T-cell (primary cell): ENCODE measurements around the gene ETV6. TPM values are rescaled to one million over a fixed set of nuclear protein-coding genes. Genes with fewer than 3 reads are reported as not detected.

Experiments used
- ATAC-seq, 4 experiments: fragments of 200-7000 bp in 3 of 4; fragments of 150-1000 bp in 1 of 4; cut with Tn5 transposase; replicated peaks in 1 of 4; 1 replicate in 3 of 4; 2 replicates in 1 of 4; pipeline ENCODE4 v1.10.0; 2021; ENCODE audit warnings: moderate library complexity in 3 of 4, mild to moderate bottlenecking in 2 of 4, moderate number of reproducible peaks in 1 of 4
- CTCF ChIA-PET, 2 donors: fragments of 300-600 bp; sonication (Branson Sonifier 250); formaldehyde crosslinking; loops; one replicate each; lab custom pipeline; 2022; ENCODE audit warnings: antibody characterized with exemption in 2 of 2; lab: Charles Lee
- POLR2A ChIA-PET, 2 donors: fragments of 300-600 bp; sonication (Branson Sonifier 250); formaldehyde crosslinking; loops; one replicate each; lab custom pipeline; 2022; ENCODE audit warnings: antibody characterized with exemption in 2 of 2; lab: Charles Lee
- DNase-seq, 35 experiments: peaks; one replicate each; pipeline versions ENCODE4 v3.0.0 to v3.0.0-alpha.2; 2013 to 2023
- H3K27ac ChIP-seq: one replicate; pipeline ENCODE4 v1.5.1; 2013; ENCODE audit warnings: low read length
- H3K27me3 ChIP-seq, 2 experiments: replicated peaks in 1 of 2; 1 replicate in 1 of 2; 2 replicates in 1 of 2; pipeline versions ENCODE4 v1.6.1 to v1.7.0; 2013; ENCODE audit warnings: low read length in 1 of 2, mixed read lengths in 1 of 2; ENCODE audit not compliant: control insufficient read depth in 2 of 2, insufficient read depth in 2 of 2; ENCODE audit errors: extremely low read depth in 1 of 2
- H3K36me3 ChIP-seq, 2 donors: 1 replicate in 1 of 2; 2 replicates in 1 of 2; pipeline versions ENCODE4 v1.6.1 to v1.7.0; 2013; ENCODE audit warnings: low read length in 1 of 2; ENCODE audit not compliant: control insufficient read depth in 2 of 2, insufficient read depth in 1 of 2; ENCODE audit errors: extremely low read depth in 1 of 2
- H3K4me1 ChIP-seq, 2 experiments: 1 replicate in 1 of 2; 2 replicates in 1 of 2; pipeline versions ENCODE4 v1.6.1 to v1.7.0; 2013; ENCODE audit warnings: low read length in 2 of 2, mixed read lengths in 1 of 2; ENCODE audit not compliant: insufficient read depth in 2 of 2, control insufficient read depth in 1 of 2; ENCODE audit errors: extremely low read depth in 1 of 2
- H3K4me3 ChIP-seq, 2 donors: 1 replicate in 1 of 2; 2 replicates in 1 of 2; pipeline versions ENCODE4 v1.5.1 to v1.7.0; 2013; ENCODE audit warnings: mild to moderate bottlenecking in 2 of 2, low read length in 1 of 2, moderate library complexity in 1 of 2; ENCODE audit not compliant: control insufficient read depth in 1 of 2; ENCODE audit errors: extremely low read depth in 1 of 2
- H3K9me3 ChIP-seq: 2 replicates; pipeline ENCODE4 v1.7.0; 2013
- H3K27ac Mint-ChIP-seq, 2 donors: one replicate each; pipeline ENCODE4 v1.8.0; 2020 to 2021; ENCODE audit warnings: mild to moderate bottlenecking in 2 of 2, mixed read lengths in 2 of 2
- H3K27me3 Mint-ChIP-seq, 2 donors: one replicate each; pipeline ENCODE4 v1.8.0; 2021 to 2022; ENCODE audit warnings: mixed read lengths in 2 of 2
- H3K36me3 Mint-ChIP-seq: one replicate; pipeline ENCODE4 v1.8.0; 2021; ENCODE audit warnings: mixed read lengths
- H3K4me1 Mint-ChIP-seq, 3 donors: one replicate each; pipeline ENCODE4 v1.8.0; 2020 to 2022; ENCODE audit warnings: mixed read lengths in 3 of 3, mild to moderate bottlenecking in 1 of 3
- H3K4me3 Mint-ChIP-seq, 3 donors: one replicate each; pipeline ENCODE4 v1.8.0; 2020 to 2022; ENCODE audit warnings: mild to moderate bottlenecking in 3 of 3, mixed read lengths in 3 of 3, moderate library complexity in 3 of 3
- H3K9me3 Mint-ChIP-seq, 3 donors: one replicate each; pipeline ENCODE4 v1.8.0; 2020 to 2022; ENCODE audit warnings: mixed read lengths in 3 of 3
- WGBS: methylation state at CpG from one replicate; pipeline ENCODE4 v1.1.5; 2013; ENCODE audit warnings: missing lambda C conversion rate; ENCODE audit not compliant: insufficient coverage; 5-methylcytosine and 5-hydroxymethylcytosine counted together
- total RNA-seq, 35 experiments: library from RNA in 6 of 35; stranded (reverse) in 6 of 35; fragments of 120-200 nt in 1 of 35; gene quantifications; one replicate each; pipeline versions ENCODE4 v1.2.1 to v1.2.4 and lab custom pipeline; 2013 to 2026

ETV6 gene
- total RNA-seq, 5 donors from 2014 or later (not counting 1 experiment from before 2014, with no cell fraction given): 24.8 to 36.3 (median 31.3) TPM

DNA sequence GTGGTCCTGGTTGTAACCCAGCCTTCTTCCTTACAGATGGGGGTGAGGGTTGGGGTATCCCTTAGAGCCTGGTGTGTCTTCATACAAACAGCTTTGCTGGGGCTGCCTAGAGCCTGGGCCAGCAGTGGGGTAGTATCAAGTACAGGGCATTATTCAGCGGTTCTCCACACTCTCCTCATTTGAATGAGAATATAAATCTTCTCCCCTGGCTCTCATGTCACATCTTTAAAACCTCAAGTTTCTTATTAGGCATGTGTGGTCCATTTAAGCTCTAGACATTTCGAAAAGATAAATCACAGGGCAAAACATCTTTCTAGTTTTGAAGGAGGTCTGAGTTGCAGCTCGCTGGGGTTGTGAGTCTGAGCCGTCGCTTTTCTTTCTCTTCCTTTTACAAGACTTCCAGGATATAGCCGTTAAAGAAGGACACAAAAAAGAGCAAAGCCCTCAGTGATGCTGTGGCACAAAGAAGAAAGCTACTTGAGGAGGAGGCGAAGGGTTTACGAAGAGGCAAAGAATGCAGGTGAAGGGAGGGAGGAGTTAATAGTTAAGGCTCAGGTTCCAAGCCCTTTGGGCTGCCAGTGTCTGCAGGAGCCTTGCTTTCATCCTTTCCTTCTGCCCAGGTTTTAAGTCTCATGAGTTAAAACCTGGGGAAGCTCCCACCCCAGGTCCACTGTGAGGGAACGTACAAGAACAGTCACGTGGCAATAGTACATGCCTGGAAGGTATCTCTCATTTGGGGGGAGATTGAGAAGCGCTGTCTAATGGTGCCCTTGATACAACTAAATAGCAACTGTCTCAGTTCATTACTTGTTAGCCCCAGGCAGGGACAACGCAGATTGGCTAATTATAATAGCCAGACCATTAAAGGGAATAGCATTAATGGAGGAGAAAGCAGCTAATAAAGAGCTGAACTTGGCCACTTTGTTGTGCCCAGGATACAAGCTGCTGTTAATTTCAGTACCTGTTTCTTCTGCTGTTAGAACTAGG is 94.2 kb downstream of the ETV6 start:
- ChIA-PET CTCF (interaction anchor here in 1 of 2 donors (0.6 to 0.7 kb wide), 4 partner anchors 145 to 835 kb away, joined by 4 to 8 read pairs (median 5); no protein-coding TSS in a partner anchor), POLR2A (no interaction called here)
- no peaks in the 10 kb centered on the region for H3K9me3 Mint-ChIP-seq
- no peak for DNase-seq
- no peak overlapping the region for H3K4me3 Mint-ChIP-seq
- Histone ChIP-seq H3K36me3 (no peaks in the 10 kb centered on the region), H3K27me3 (no peaks in the 10 kb centered on the region), H3K9me3 (no peaks in the 10 kb centered on the region), H3K27ac (no peak overlapping the region), H3K4me1 (peaks cover 0 to 4% of the 10 kb centered on the region in 2 experiments), H3K4me3 (no peak overlapping the region)
- peaks cover 22% of the 10 kb centered on the region for H3K36me3 Mint-ChIP-seq
- H3K27ac Mint-ChIP-seq: peak overlapping the region in 1 of 2 donors; percentile 55
- 88% methylated on average over 5 of the region's 12 CpGs for WGBS
- ATAC-seq: no peak
- peaks cover 59 to 68% (median 61%) of the 10 kb centered on the region in 3 donors for H3K4me1 Mint-ChIP-seq
- no peaks in the 10 kb centered on the region for H3K27me3 Mint-ChIP-seq

DNA sequence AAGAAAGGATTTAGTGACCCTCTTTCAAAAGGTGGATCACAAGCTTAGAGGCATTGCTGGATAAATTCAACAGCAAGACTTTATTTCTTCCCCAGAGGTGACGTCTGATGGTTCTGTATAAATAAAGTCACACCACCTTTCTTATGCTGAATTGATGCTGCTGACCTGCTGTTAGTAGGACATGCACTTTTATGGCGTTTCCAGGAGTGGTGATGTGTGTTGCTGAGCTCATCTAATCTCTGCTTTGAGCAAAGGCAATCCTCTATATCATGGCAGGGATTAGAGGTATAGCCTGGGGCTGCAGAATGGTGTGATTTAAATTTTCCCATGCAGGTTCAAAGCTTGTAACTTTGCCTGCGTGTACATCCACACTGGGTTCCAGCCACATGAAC is 94.9 kb downstream of the ETV6 start:
- ATAC-seq (no peak), DNase-seq (no peak)
- Histone ChIP-seq H3K4me3 (no peak overlapping the region), H3K4me1 (peaks cover 0 to 4% of the 10 kb centered on the region in 2 experiments), H3K36me3 (no peaks in the 10 kb centered on the region), H3K27ac (no peak overlapping the region), H3K27me3 (no peaks in the 10 kb centered on the region), H3K9me3 (no peaks in the 10 kb centered on the region)
- CTCF ChIA-PET: no interaction called here
- POLR2A ChIA-PET: no interaction called here
- Mint-ChIP-seq H3K9me3 (no peaks in the 10 kb centered on the region), H3K27ac (no peak overlapping the region), H3K4me3 (no peak overlapping the region), H3K27me3 (no peaks in the 10 kb centered on the region), H3K36me3 (peaks cover 18% of the 10 kb centered on the region), H3K4me1 (peaks cover 57 to 69% (median 63%) of the 10 kb centered on the region in 3 donors)
- WGBS: no CpG with 5 or more reads among the region's 3 CpGs

DNA sequence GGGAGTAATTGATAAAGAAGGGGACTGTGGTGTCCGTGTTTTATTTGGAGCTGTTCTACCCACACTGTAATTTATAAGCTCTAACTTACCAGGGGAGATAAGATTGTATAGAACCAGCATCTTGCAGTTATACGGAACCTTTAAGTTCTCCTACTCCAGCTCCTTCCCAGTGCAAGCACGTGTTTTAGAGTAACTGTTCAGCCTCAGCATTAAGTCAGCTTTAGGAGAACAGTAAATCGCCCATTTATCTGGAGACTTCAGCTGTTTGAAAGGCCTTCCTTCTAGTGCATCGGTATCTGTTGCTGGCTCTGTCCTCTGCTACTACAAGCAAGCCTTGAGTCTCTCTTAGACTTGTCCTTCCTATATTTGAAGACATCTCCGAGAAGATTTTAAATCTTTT is 95.6 kb downstream of the ETV6 start:
- H3K36me3 Mint-ChIP-seq: peaks cover 21% of the 10 kb centered on the region
- no peak overlapping the region for H3K4me3 Mint-ChIP-seq
- no peak for DNase-seq
- H3K27me3 ChIP-seq: no peaks in the 10 kb centered on the region
- H3K27ac ChIP-seq: no peak overlapping the region
- no peaks in the 10 kb centered on the region for H3K9me3 Mint-ChIP-seq
- no peaks in the 10 kb centered on the region for H3K27me3 Mint-ChIP-seq
- no peaks in the 10 kb centered on the region for H3K9me3 ChIP-seq
- ChIA-PET POLR2A (no interaction called here), CTCF (no interaction called here)
- H3K27ac Mint-ChIP-seq: no peak overlapping the region
- peaks cover 60 to 72% (median 70%) of the 10 kb centered on the region in 3 donors for H3K4me1 Mint-ChIP-seq
- no peaks in the 10 kb centered on the region for H3K36me3 ChIP-seq
- peaks cover 0 to 4% of the 10 kb centered on the region in 2 experiments for H3K4me1 ChIP-seq
- WGBS: 89% methylated on average over 3 of the region's 6 CpGs
- H3K4me3 ChIP-seq: no peak overlapping the region
- ATAC-seq: no peak

GRCh38 chr12:11746024-11746771 is 96.7 kb downstream of the ETV6 start:
- POLR2A ChIA-PET: no interaction called here
- peaks cover 21% of the 10 kb centered on the region for H3K36me3 Mint-ChIP-seq
- peaks cover 0 to 3% of the 10 kb centered on the region in 2 experiments for H3K4me1 ChIP-seq
- H3K36me3 ChIP-seq: no peaks in the 10 kb centered on the region
- no peaks in the 10 kb centered on the region for H3K9me3 ChIP-seq
- CTCF ChIA-PET: interaction anchor here in 1 of 2 donors (0.5 kb wide), 1 partner anchor 56 kb away, joined by 4 read pairs; no protein-coding TSS in a partner anchor
- DNase-seq: peak in 1 of 35 experiments; percentile 28
- H3K4me3 ChIP-seq: no peak overlapping the region
- no peak overlapping the region for H3K27ac ChIP-seq
- H3K4me1 Mint-ChIP-seq: peaks cover 52 to 64% (median 60%) of the 10 kb centered on the region in 3 donors
- H3K27ac Mint-ChIP-seq: no peak overlapping the region
- no peaks in the 10 kb centered on the region for H3K9me3 Mint-ChIP-seq
- WGBS: 54% methylated on average over 2 of the region's 8 CpGs
- no peaks in the 10 kb centered on the region for H3K27me3 ChIP-seq
- H3K4me3 Mint-ChIP-seq: no peak overlapping the region
- peak in 1 of 4 experiments; percentile 36 for ATAC-seq
- H3K27me3 Mint-ChIP-seq: no peaks in the 10 kb centered on the region

GRCh38 chr12:11746940-11747716 is 97.7 kb downstream of the ETV6 start:
- ChIA-PET POLR2A (no interaction called here), CTCF (interaction anchor here in 1 of 2 donors (0.5 kb wide), 1 partner anchor 57 kb away, joined by 4 read pairs; no protein-coding TSS in a partner anchor)
- Histone ChIP-seq H3K36me3 (no peaks in the 10 kb centered on the region), H3K27ac (no peak overlapping the region), H3K27me3 (no peaks in the 10 kb centered on the region), H3K4me3 (no peak overlapping the region), H3K4me1 (no peaks in the 10 kb centered on the region), H3K9me3 (no peaks in the 10 kb centered on the region)
- Mint-ChIP-seq H3K4me3 (no peak overlapping the region), H3K27me3 (no peaks in the 10 kb centered on the region), H3K4me1 (peaks cover 46 to 60% (median 52%) of the 10 kb centered on the region in 3 donors), H3K27ac (no peak overlapping the region), H3K36me3 (peaks cover 25% of the 10 kb centered on the region), H3K9me3 (no peaks in the 10 kb centered on the region)
- ATAC-seq (no peak), DNase-seq (no peak)
- WGBS: 100% methylated on average over 2 of the region's 7 CpGs
